Stimulated activated CD4-positive, alpha-beta T cell treated with anti-CD3 and anti-CD28 coated beads, Interleukin-12 subunit alpha, Interleukin-12 subunit beta, amount 100 ng/mL, for 24 hours (primary cell): Measurements from ENCODE around the gene ZNF311.
"Not testable (repeated sequence)": the region's sequence is repeated elsewhere in the genome, so short reads cannot be mapped to it uniquely, and the experiment has no call there.

ENCODE experiments used
- DNase-seq, 2 experiments: peaks; one replicate each; pipeline ENCODE4 v3.0.0-alpha.2; 2020; ENCODE audit warnings: low read depth in 2 of 2

The ZNF311 gene

GRCh38 chr6:28953585-28954258 lies 51.4 kb downstream of the ZNF311 start:
- DNase-seq: no peak

- DNase-seq: peak; percentile 61 to 68
Measured at GRCh38 chr6:28953039-28953584, 52.0 kb downstream of the ZNF311 start.

- not testable (repeated sequence) for DNase-seq
Measured at GRCh38 chr6:28949656-28950195, 55.4 kb downstream of the ZNF311 start.

GRCh38 chr6:28948782-28949486 lies 56.2 kb downstream of the ZNF311 start:
- no peak for DNase-seq

GRCh38 chr6:28947831-28948270 lies 57.3 kb downstream of the ZNF311 start:
- no peak for DNase-seq

GRCh38 chr6:28947067-28947765 lies 57.9 kb downstream of the ZNF311 start:
- DNase-seq: no peak

GRCh38 chr6:28945349-28945748 lies 59.8 kb downstream of the ZNF311 start:
- no peak for DNase-seq
